Lower leg skin (tissue), 3 donors: ENCODE measurements around the gene LRRC37B.

Experiments used
- POLR2A ChIP-seq, 2 donors: fragments of 450-650 bp; IDR thresholded peaks; one replicate each; pipeline ENCODE4 v1.6.1; 2016 to 2017; ENCODE audit warnings: antibody characterized with exemption in 2 of 2, mild to moderate bottlenecking in 1 of 2, moderate library complexity in 1 of 2
- TF ChIP-seq, protein P1 (sequence below), 3 donors: fragments of 450-650 bp; IDR thresholded peaks; one replicate each; pipeline ENCODE4 v1.5.1; 2016; ENCODE audit warnings: antibody characterized with exemption in 3 of 3, mild to moderate bottlenecking in 3 of 3, moderate library complexity in 2 of 3

DNA sequence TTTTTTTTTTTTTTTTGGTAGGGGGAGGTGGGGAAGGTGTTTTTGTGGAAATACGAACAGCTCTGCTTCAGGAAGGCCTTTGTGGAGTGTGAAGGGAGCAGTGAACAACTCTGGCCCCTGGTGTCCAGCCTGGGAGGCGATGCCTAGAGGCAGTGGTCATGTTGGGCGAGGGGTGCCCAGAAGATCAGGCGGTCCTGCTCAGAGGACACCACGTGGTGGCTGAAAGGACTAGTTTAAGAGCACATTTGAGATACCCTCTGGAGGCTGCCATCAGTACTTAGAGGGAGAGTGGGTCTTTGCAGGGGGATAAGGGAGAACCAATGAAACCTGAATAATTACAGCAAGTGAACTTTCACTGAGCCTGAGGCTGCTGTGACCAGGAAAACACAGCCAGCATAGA lies 95.0 kb downstream of the LRRC37B start:
- no peak for TF ChIP-seq POLR2A (IDR thresholded peaks at IDR 0.05)
- TF ChIP-seq, protein P1, sequence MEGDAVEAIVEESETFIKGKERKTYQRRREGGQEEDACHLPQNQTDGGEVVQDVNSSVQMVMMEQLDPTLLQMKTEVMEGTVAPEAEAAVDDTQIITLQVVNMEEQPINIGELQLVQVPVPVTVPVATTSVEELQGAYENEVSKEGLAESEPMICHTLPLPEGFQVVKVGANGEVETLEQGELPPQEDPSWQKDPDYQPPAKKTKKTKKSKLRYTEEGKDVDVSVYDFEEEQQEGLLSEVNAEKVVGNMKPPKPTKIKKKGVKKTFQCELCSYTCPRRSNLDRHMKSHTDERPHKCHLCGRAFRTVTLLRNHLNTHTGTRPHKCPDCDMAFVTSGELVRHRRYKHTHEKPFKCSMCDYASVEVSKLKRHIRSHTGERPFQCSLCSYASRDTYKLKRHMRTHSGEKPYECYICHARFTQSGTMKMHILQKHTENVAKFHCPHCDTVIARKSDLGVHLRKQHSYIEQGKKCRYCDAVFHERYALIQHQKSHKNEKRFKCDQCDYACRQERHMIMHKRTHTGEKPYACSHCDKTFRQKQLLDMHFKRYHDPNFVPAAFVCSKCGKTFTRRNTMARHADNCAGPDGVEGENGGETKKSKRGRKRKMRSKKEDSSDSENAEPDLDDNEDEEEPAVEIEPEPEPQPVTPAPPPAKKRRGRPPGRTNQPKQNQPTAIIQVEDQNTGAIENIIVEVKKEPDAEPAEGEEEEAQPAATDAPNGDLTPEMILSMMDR (IDR thresholded peaks at IDR 0.05) = no peak
